HG03469 (cell line): ENCODE data around the gene JPH4.
"Not testable (repeated sequence)": the region's sequence is repeated elsewhere in the genome, so short reads cannot be mapped to it uniquely, and the experiment has no call there.

Experiments
- ATAC-seq: cut with Tn5 transposase; IDR thresholded peaks from one replicate; pipeline ENCODE4 v1.9.1; 2021; ENCODE audit warnings: mild to moderate bottlenecking, moderate library complexity, moderate number of reproducible peaks; ENCODE audit not compliant: unreplicated experiment

Gene JPH4

GRCh38 chr14:23609411-23610089, 31.0 kb upstream of the JPH4 start:
- not testable (repeated sequence) for ATAC-seq

GRCh38 chr14:23609001-23609400, 30.4 kb upstream of the JPH4 start:
- no peak for ATAC-seq

- ATAC-seq = no peak
These were observed 29.9 kb upstream of the JPH4 start for GRCh38 chr14:23608454-23608853.

- ATAC-seq = peak; percentile 81
These were observed 27.5 kb upstream of the JPH4 start for GRCh38 chr14:23605931-23606585.

- no peak for ATAC-seq
These were observed 26.1 kb upstream of the JPH4 start for GRCh38 chr14:23604675-23605170.

- ATAC-seq = no peak
These were observed 25.6 kb upstream of the JPH4 start for GRCh38 chr14:23604148-23604547.

GRCh38 chr14:23603103-23603502, 24.5 kb upstream of the JPH4 start:
- no peak for ATAC-seq

GRCh38 chr14:23602181-23603095, 23.8 kb upstream of the JPH4 start:
- ATAC-seq = no peak

GRCh38 chr14:23601845-23602180, 23.2 kb upstream of the JPH4 start:
- ATAC-seq = no peak

- no peak for ATAC-seq
These were observed 22.8 kb upstream of the JPH4 start for GRCh38 chr14:23601424-23601823.

- ATAC-seq = no peak
These were observed 22.2 kb upstream of the JPH4 start for GRCh38 chr14:23600806-23601205.

GRCh38 chr14:23600322-23600707, 21.7 kb upstream of the JPH4 start:
- no peak for ATAC-seq

- ATAC-seq = not testable (repeated sequence)
These were observed 15.6 kb upstream of the JPH4 start for GRCh38 chr14:23594191-23594590.

GRCh38 chr14:23590198-23590597, 11.6 kb upstream of the JPH4 start:
- ATAC-seq = no peak

GRCh38 chr14:23589606-23590005, 11.0 kb upstream of the JPH4 start:
- ATAC-seq = no peak

- peak; percentile 67 for ATAC-seq
These were observed 10.5 kb upstream of the JPH4 start for GRCh38 chr14:23588884-23589598.

GRCh38 chr14:23584527-23585203, 6.1 kb upstream of the JPH4 start:
- not testable (repeated sequence) for ATAC-seq

- ATAC-seq = not testable (repeated sequence)
These were observed 5.4 kb upstream of the JPH4 start for GRCh38 chr14:23583761-23584526.

- ATAC-seq = no peak
These were observed 4.5 kb upstream of the JPH4 start for GRCh38 chr14:23582906-23583760.
